SJCRH30 (cell line): ENCODE results near the gene LTB4R2. TPM values are rescaled to one million over a fixed set of nuclear protein-coding genes. Genes with fewer than 3 reads are reported as not detected.
"Not testable (repeated sequence)": the region's sequence is repeated elsewhere in the genome, so short reads cannot be mapped to it uniquely, and the experiment has no call there.

ENCODE experiments used
- DNase-seq, 2 experiments: peaks; one replicate each; pipeline ENCODE4 v3.0.0-alpha.2; 2015 to 2020
- H3K27ac ChIP-seq: fragments of 250-450 bp; sonication (Bioruptor Pico); 2 replicates; pipeline ENCODE4 v1.5.1; 2020; ENCODE audit warnings: mild to moderate bottlenecking, moderate library complexity
- H3K27me3 ChIP-seq: fragments of 250-450 bp; sonication (Bioruptor Pico); 2 replicates; pipeline ENCODE4 v1.5.1; 2020; ENCODE audit warnings: mild to moderate bottlenecking, moderate library complexity
- H3K36me3 ChIP-seq: fragments of 250-450 bp; sonication (Bioruptor Pico); 2 replicates; pipeline ENCODE4 v1.5.1; 2020; ENCODE audit warnings: mild to moderate bottlenecking, moderate library complexity
- H3K4me1 ChIP-seq: fragments of 250-450 bp; sonication (Bioruptor Pico); 2 replicates; pipeline ENCODE4 v1.5.1; 2020; ENCODE audit warnings: mild to moderate bottlenecking, moderate library complexity
- H3K4me3 ChIP-seq: fragments of 250-450 bp; sonication (Bioruptor Pico); 2 replicates; pipeline ENCODE4 v1.5.1; 2020; ENCODE audit warnings: mild to moderate bottlenecking, moderate library complexity
- H3K9me3 ChIP-seq: fragments of 250-450 bp; sonication (Bioruptor Pico); replicated peaks from 2 replicates; pipeline ENCODE4 v1.5.1; 2020; ENCODE audit warnings: mild to moderate bottlenecking, moderate library complexity
- total RNA-seq: library from RNA; depleted of rRNA; stranded (reverse); fragments of >200 nt; shearing (Covaris generic); gene quantifications from 2 replicates; pipeline ENCODE4 v1.2.3, GENCODE V29; 2014

Gene LTB4R2
- total RNA-seq, 1 experiment from 2014 or later, result 5.3 TPM

DNA sequence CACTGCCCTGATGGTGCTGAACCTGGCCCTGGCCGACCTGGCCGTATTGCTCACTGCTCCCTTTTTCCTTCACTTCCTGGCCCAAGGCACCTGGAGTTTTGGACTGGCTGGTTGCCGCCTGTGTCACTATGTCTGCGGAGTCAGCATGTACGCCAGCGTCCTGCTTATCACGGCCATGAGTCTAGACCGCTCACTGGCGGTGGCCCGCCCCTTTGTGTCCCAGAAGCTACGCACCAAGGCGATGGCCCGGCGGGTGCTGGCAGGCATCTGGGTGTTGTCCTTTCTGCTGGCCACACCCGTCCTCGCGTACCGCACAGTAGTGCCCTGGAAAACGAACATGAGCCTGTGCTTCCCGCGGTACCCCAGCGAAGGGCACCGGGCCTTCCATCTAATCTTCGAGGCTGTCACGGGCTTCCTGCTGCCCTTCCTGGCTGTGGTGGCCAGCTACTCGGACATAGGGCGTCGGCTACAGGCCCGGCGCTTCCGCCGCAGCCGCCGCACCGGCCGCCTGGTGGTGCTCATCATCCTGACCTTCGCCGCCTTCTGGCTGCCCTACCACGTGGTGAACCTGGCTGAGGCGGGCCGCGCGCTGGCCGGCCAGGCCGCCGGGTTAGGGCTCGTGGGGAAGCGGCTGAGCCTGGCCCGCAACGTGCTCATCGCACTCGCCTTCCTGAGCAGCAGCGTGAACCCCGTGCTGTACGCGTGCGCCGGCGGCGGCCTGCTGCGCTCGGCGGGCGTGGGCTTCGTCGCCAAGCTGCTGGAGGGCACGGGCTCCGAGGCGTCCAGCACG is 6.1 kb downstream of the LTB4R2 start:
- no peak overlapping the region for H3K27ac ChIP-seq
- no peaks in the 10 kb centered on the region for H3K27me3 ChIP-seq
- DNase-seq, result no peak
- H3K4me3 ChIP-seq, result no peak overlapping the region
- no peaks in the 10 kb centered on the region for H3K9me3 ChIP-seq
- no peaks in the 10 kb centered on the region for H3K4me1 ChIP-seq
- no peaks in the 10 kb centered on the region for H3K36me3 ChIP-seq

DNA sequence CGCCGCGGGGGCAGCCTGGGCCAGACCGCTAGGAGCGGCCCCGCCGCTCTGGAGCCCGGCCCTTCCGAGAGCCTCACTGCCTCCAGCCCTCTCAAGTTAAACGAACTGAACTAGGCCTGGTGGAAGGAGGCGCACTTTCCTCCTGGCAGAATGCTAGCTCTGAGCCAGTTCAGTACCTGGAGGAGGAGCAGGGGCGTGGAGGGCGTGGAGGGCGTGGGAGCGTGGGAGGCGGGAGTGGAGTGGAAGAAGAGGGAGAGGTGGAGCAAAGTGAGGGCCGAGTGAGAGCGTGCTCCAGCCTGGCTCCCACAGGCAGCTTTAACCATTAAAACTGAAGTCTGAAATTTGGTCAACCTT is 6.6 kb downstream of the LTB4R2 start:
- H3K9me3 ChIP-seq, result no peaks in the 10 kb centered on the region
- no peaks in the 10 kb centered on the region for H3K36me3 ChIP-seq
- no peaks in the 10 kb centered on the region for H3K4me1 ChIP-seq
- H3K4me3 ChIP-seq, result no peak overlapping the region
- no peak overlapping the region for H3K27ac ChIP-seq
- no peak for DNase-seq
- no peaks in the 10 kb centered on the region for H3K27me3 ChIP-seq

DNA sequence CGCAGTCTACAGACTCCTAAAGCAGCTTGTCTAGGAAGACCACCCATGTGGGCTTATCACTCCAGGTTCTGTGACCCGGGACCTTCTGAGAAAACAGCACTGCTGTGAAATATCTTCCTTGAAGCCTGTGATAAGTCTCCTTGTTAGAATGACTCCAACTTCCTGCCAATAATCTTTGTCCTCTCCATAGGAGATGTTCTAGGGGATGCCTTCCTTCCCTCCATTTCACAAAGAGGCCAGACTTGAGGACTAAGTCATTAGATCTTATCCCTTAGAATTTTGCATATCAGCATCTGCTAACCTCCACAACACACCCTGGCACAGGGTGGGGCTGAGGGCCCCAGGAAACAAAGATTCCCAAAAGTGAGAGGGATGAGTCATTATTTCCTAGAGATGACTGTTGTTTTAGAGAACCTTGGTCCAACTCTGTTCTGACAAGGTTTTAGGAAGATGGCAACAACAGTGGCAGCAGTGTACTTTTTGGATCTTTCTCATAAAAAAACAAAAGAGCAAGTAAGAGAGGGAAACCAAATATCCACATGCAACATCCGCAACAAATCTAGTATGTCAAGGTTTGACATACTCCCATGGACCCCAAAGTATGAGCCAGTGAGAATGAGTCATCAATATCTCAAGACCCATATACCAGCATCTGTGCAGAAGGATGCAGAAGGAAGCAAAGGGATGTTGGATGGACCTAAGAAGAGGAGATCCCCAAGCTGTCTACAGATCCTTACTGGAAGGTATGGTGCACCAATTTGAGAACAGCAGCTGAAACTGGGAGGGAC is 7.4 kb downstream of the LTB4R2 start:
- no peak overlapping the region for H3K27ac ChIP-seq
- no peaks in the 10 kb centered on the region for H3K36me3 ChIP-seq
- no peak overlapping the region for H3K4me3 ChIP-seq
- DNase-seq, result no peak
- no peaks in the 10 kb centered on the region for H3K4me1 ChIP-seq
- 0 out of 2 replicates have a peak, but pooled peaks cover 4% of the 10 kb centered on the region for H3K27me3 ChIP-seq
- no peaks in the 10 kb centered on the region for H3K9me3 ChIP-seq

DNA sequence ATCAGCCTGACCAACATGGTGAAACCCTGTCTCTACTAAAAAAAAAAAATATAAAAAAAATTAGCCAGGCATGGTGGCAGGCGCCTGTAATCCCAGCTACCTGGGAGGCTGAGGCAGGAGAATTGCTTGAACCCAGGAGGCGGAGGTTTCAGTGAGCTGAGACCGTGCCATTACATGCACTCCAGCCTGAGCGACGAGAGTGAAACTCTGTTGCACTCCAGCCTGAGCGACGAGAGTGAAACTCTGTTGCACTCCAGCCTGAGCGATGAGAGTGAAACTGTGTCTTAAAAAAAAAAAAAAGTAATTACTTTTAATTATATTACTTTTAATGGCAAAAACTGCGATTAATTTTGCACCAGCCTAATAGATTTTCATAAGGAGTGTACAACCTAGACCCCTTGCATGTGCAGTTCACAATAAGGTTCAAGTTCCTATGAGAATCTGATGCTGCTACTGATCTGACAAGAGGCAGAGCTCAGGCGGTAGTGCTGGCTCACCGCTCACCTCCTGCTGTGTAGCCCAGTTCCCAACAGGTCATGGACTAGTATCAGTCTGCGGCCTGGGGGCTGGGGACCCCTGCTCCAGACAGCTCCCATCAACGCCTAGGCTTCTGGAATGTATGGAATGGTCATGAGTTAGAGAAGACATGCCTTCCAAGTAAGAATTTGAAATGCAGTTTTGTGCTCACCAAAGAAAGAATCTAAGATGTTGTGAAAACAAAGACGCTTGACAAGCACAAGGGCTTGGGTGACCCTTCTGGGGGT is 11.5 kb downstream of the LTB4R2 start:
- peaks cover 20% of the 10 kb centered on the region for H3K27me3 ChIP-seq
- no peaks in the 10 kb centered on the region for H3K4me1 ChIP-seq
- DNase-seq, result no peak
- no peak overlapping the region for H3K27ac ChIP-seq
- no peaks in the 10 kb centered on the region for H3K9me3 ChIP-seq
- H3K4me3 ChIP-seq, result no peak overlapping the region
- no peaks in the 10 kb centered on the region for H3K36me3 ChIP-seq

DNA sequence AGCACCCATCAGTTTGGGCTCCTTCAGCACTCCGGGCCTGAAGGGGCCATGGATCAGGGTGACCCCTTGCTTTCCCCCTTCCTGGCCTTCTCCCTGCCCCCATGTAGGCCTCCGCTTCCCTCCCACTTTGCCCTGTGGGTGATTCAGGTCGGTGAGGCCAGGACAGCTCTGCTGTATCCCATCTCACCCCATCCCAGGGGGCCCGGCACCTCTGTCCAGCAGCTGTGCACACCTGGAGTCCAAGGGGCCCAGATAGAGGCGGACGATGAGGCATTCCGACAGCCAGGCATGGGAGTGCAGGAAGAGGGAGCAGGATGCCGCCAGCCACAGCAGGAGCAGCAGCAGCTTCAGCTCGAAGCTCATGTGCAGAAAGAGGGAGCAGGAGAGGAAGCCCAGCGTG is 12.7 kb downstream of the LTB4R2 start:
- Histone ChIP-seq H3K4me3 (no peak overlapping the region), H3K27me3 (peaks cover 20% of the 10 kb centered on the region), H3K9me3 (no peaks in the 10 kb centered on the region), H3K36me3 (no peaks in the 10 kb centered on the region), H3K4me1 (no peaks in the 10 kb centered on the region), H3K27ac (no peak overlapping the region)
- no peak for DNase-seq

DNA sequence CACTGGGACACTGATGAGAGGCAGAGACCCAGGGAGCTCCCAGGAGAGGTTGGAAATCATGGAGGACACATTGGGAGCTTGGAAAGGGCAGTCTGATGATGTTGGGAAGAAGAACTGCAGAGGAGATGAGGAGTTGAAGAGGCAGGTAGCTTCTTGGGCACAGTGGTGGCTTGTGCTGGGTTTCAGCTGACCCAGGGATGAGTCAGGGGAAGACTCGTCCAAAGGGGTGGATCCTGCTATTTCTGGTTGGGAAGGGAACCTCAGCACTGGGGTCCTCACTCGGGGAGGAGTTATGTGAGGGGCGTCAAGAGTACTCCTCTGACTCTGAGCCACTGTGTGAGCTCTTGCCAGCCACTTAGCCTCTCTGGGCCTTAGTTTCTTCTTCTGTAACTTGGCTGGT is 13.4 kb downstream of the LTB4R2 start:
- no peaks in the 10 kb centered on the region for H3K36me3 ChIP-seq
- H3K9me3 ChIP-seq, result no peaks in the 10 kb centered on the region

DNA sequence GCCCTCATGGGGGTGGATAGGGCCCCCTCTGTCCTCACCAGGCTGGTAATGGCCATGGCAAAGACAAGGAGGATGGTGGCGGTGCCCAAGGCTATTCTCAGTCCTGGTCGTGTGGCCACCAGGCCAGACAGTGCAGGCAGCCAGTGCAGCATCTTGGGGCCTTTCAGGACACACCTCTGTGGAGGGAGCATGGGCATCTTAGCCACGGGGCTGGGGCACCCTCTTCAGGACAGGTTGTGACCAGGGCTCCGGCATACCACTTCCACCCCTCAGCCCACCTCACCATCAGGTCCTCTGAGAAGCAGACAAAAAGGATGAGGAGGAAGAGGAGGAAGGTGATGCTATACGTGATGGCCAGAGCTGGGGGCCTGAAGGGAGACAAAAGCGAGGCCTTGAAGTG is 14.1 kb downstream of the LTB4R2 start:
- no peak overlapping the region for H3K27ac ChIP-seq
- H3K27me3 ChIP-seq, result peaks cover 20% of the 10 kb centered on the region
- H3K4me1 ChIP-seq, result no peaks in the 10 kb centered on the region
- no peak overlapping the region for H3K4me3 ChIP-seq
- DNase-seq, result no peak
- no peaks in the 10 kb centered on the region for H3K9me3 ChIP-seq
- H3K36me3 ChIP-seq, result no peaks in the 10 kb centered on the region

More for the DNA sequence above, 13.4 kb downstream of the LTB4R2 start:
- Histone ChIP-seq H3K4me3 (no peak overlapping the region), H3K27me3 (peaks cover 20% of the 10 kb centered on the region), H3K4me1 (no peaks in the 10 kb centered on the region), H3K27ac (no peak overlapping the region)
- DNase-seq, result no peak

DNA sequence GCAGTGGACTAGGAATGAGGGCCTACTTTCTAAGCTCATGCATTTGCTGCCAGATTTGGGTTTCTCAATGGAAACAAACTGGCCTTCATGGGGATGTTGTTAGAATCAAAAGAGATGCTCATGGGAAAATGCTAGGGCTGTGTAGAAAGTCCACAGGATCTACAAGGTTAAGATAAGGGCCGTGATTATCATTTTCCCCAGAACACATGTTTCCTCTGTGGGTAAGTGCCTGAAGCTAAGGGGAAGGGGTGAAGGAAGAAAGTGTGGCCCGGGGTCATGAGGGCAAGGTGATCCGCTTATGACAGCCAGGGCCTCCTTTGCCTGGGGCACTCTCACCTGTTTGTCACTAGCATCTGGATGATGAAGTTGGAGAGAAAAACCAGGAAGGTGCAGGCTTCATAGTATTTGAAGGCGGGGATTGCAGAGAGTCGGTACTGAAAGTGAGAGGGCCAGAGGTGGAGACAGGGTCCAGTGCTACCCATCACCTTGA is 15.1 kb downstream of the LTB4R2 start:
- peaks cover 20% of the 10 kb centered on the region for H3K27me3 ChIP-seq
- DNase-seq, result no peak
- no peaks in the 10 kb centered on the region for H3K4me1 ChIP-seq
- H3K36me3 ChIP-seq, result no peaks in the 10 kb centered on the region
- H3K9me3 ChIP-seq, result no peaks in the 10 kb centered on the region
- no peak overlapping the region for H3K27ac ChIP-seq
- H3K4me3 ChIP-seq, result no peak overlapping the region

DNA sequence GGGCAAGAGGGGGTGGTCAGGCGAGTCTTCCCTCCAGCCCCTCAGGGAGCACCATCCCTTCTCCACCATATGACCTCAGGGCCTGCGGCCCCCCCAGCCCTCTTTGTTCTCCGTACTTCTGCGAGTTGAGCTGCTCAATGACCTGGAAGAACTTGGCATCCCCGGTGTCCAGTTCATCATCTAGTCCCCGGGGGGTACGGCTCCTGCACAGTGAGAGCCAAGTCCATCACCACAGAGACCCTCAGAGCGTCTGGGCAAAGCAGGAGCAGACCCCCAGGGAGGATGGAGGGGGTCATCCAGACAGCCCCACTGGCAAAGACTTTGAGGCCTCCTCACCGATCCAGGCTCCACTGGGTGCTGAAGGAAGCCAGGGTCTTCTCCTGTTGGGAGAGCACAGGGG is 16.0 kb downstream of the LTB4R2 start:
- no peak for DNase-seq
- Histone ChIP-seq H3K27me3 (peaks cover 20% of the 10 kb centered on the region), H3K9me3 (no peaks in the 10 kb centered on the region), H3K36me3 (no peaks in the 10 kb centered on the region), H3K27ac (no peak overlapping the region), H3K4me1 (no peaks in the 10 kb centered on the region), H3K4me3 (no peak overlapping the region)

DNA sequence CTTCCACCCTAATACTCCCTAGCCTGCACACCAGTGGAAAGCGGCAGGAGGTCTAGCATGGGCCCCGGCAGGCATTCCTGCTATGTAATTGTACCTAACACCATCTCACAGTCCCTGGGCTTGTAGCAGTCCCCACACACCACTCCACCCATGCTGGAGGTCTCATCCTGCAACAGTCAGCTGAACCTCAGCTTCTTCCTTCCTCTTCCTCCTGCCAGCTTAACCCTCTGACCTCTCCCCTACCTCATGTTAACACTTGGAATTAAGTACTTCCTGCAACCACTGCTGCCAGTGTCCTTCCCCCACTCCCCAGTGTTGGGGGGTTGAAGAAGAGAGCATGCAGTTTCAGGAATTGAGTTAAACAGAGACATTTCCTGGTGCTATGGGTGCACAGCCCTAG is 17.4 kb downstream of the LTB4R2 start:
- no peaks in the 10 kb centered on the region for H3K36me3 ChIP-seq
- no peak overlapping the region for H3K4me3 ChIP-seq
- no peak for DNase-seq
- no peak overlapping the region for H3K27ac ChIP-seq
- H3K9me3 ChIP-seq, result no peaks in the 10 kb centered on the region
- H3K27me3 ChIP-seq, result peaks cover 16% of the 10 kb centered on the region
- no peaks in the 10 kb centered on the region for H3K4me1 ChIP-seq

DNA sequence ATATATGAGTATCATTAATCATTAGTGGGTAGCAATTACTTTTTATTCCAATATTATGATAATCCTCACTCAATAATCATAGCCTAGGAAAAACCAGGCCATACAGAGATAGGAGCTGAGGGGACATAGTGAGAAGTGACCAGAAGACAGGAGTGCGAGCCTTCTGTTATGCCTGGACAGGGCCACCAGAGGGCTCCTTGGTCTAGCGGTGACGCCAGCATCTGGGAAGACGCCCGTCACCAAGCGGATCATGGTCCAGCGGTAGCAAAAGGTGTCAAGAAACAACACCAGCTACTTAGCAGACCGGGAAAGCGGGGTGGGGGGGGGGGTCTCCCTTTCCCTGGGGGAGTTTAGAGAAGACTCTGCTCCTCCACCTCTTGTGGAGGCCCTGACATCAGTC is 18.0 kb downstream of the LTB4R2 start:
- not testable (repeated sequence) for H3K9me3 ChIP-seq, H3K4me1 ChIP-seq, H3K4me3 ChIP-seq, H3K27ac ChIP-seq, H3K36me3 ChIP-seq
- peak; percentile 39 to 42 for DNase-seq
- H3K27me3 ChIP-seq, result peaks cover 16% of the 10 kb centered on the region

DNA sequence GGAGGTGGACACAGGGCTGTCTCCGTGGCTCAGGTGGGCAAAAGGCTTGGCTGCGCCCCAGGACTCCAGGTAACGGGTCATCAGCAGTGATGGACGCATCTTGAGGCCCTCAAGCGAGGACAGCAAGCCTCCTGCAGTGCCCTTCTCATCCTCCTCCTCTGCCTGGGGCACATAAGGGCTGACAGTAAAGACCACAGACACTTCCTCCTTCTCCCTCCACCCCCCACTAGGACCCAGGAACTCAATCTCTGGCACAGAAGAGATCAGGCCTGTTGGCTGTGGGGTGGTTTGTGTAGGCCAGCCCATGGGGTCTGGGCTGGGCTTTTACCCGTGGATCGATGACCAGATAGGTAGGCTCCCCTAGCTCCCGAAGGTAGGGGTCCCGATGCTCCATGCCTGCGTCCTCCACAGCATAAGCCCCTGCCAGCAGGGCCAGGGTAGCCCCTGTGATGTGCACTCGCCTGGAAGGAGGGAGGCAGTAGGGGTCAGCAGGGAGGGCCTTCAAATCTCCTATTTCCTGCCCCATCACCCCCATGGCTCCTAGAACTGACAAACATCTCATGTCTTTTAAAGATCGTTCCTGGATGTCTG is 19.2 kb downstream of the LTB4R2 start:
- Histone ChIP-seq H3K27me3 (peaks cover 13% of the 10 kb centered on the region), H3K36me3 (no peaks in the 10 kb centered on the region), H3K27ac (no peak overlapping the region), H3K4me1 (peaks cover 2% of the 10 kb centered on the region; the same call in 1 of the 2 replicates), H3K9me3 (no peaks in the 10 kb centered on the region), H3K4me3 (no peak overlapping the region)
- DNase-seq, result no peak

DNA sequence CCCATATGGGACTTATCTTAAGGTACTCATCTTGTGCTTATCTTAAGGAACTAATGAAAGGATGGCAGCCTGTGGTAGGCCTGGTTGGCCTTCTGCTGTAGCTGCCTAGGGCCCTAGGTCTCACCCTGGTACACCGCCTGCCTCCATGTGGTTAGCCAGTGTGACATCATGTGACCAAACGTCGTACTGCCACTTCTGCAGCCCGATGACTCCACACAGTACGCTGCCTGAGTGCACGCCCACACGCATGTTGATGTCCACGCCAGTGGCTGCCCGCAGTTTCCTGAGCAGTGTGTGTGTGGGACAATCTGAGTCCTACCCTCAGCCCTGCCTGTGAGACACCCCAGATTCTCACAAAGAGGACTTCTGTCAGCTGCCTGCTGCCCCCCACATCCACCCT is 19.8 kb downstream of the LTB4R2 start:
- Histone ChIP-seq H3K9me3 (no peaks in the 10 kb centered on the region), H3K27me3 (peaks cover 16% of the 10 kb centered on the region), H3K27ac (no peak overlapping the region), H3K36me3 (no peaks in the 10 kb centered on the region), H3K4me1 (peaks cover 2% of the 10 kb centered on the region; the same call in 1 of the 2 replicates), H3K4me3 (no peak overlapping the region)
- no peak for DNase-seq

DNA sequence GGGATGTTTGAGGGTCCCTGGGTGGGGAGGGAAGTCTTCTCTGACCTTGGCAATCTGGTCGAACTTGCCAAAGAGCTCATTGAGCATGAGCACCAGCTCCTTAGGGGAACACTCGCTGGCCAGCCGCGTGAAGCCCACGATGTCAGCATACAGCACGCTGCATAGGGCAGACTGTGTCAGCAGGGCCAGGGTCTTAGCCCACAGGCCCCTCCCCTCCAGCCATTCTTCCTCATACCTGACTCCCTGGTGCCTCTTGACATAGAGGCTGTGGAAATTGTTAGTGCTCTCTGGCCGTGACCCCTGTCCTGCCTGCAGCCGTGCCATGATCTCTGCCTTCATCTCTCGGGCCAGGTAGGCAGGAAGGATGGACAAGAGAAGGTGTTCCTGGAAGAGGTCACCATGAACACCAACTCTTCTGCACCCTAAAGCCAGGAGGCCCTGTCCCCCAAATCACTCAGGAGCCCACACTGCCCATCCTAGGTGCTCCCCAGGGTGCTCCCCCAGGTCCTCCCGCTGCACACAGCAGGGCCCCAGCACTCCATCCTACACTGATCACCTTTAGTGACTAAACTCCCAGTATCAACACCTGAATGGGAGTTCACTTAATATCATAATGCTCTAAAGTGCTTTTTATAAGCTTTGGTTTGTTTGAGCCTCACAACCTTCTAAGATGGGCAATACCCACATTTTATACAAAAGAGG is 21.2 kb downstream of the LTB4R2 start:
- H3K9me3 ChIP-seq, result no peaks in the 10 kb centered on the region
- peaks cover 2% of the 10 kb centered on the region; the same call in 1 of the 2 replicates for H3K4me1 ChIP-seq
- DNase-seq, result no peak
- no peak overlapping the region for H3K4me3 ChIP-seq
- H3K36me3 ChIP-seq, result no peaks in the 10 kb centered on the region
- H3K27me3 ChIP-seq, result peaks cover 7% of the 10 kb centered on the region; the same call in 1 of the 2 replicates
- no peak overlapping the region for H3K27ac ChIP-seq
